Naive B cell (primary cell): Measurements from ENCODE around the gene C1QTNF4. TPM values are rescaled to one million over a fixed set of nuclear protein-coding genes. Genes with fewer than 3 reads are reported as not detected.
"Not testable (repeated sequence)": the region's sequence is repeated elsewhere in the genome, so short reads cannot be mapped to it uniquely, and the experiment has no call there.

ENCODE experiments used
- ATAC-seq, 2 donors: fragments of 150-1000 bp; cut with Tn5 transposase; 2 replicates each; pipeline ENCODE4 v1.10.0; 2021; ENCODE audit warnings: low read depth in 2 of 2, mild to moderate bottlenecking in 2 of 2, moderate library complexity in 2 of 2
- DNase-seq: peaks from one replicate; pipeline ENCODE4 v3.0.0; 2022
- H3K27ac Mint-ChIP-seq, 6 donors: one replicate each; pipeline ENCODE4 v1.8.0; 2020 to 2022; ENCODE audit warnings: mild to moderate bottlenecking in 6 of 6, mixed read lengths in 6 of 6, moderate library complexity in 5 of 6, inconsistent platforms in 2 of 6
- H3K27me3 Mint-ChIP-seq, 3 donors: one replicate each; pipeline ENCODE4 v1.8.0; 2021 to 2022; ENCODE audit warnings: mixed read lengths in 3 of 3, mild to moderate bottlenecking in 1 of 3
- H3K36me3 Mint-ChIP-seq, 2 donors: one replicate each; pipeline ENCODE4 v1.8.0; 2020 to 2022; ENCODE audit warnings: mixed read lengths in 2 of 2, inconsistent platforms in 1 of 2, mild to moderate bottlenecking in 1 of 2
- H3K4me1 Mint-ChIP-seq, 3 donors: one replicate each; pipeline ENCODE4 v1.8.0; 2020 to 2022; ENCODE audit warnings: mixed read lengths in 3 of 3, inconsistent platforms in 1 of 3, mild to moderate bottlenecking in 1 of 3, moderate library complexity in 1 of 3
- H3K4me3 Mint-ChIP-seq, 8 donors: one replicate each; pipeline ENCODE4 v1.8.0; 2020 to 2022; ENCODE audit warnings: mild to moderate bottlenecking in 8 of 8, mixed read lengths in 8 of 8, moderate library complexity in 8 of 8, inconsistent platforms in 2 of 8
- H3K9me3 Mint-ChIP-seq, 7 donors: one replicate each; pipeline ENCODE4 v1.8.0; 2020 to 2022; ENCODE audit warnings: mixed read lengths in 7 of 7, mild to moderate bottlenecking in 5 of 7, inconsistent platforms in 2 of 7, moderate library complexity in 1 of 7
- polyA plus RNA-seq, 6 donors: library from polyadenylated mRNA; unstranded; fragments of 300-500 nt; fragmentation: Illumina TruSeq; gene quantifications; one replicate each; pipeline ENCODE4 v1.2.3, GENCODE V29; 2021; ENCODE audit warnings: low read depth in 6 of 6

Gene C1QTNF4
- polyA plus RNA-seq, 6 donors from 2014 or later, result 0.91 TPM; not detected in 5

DNA sequence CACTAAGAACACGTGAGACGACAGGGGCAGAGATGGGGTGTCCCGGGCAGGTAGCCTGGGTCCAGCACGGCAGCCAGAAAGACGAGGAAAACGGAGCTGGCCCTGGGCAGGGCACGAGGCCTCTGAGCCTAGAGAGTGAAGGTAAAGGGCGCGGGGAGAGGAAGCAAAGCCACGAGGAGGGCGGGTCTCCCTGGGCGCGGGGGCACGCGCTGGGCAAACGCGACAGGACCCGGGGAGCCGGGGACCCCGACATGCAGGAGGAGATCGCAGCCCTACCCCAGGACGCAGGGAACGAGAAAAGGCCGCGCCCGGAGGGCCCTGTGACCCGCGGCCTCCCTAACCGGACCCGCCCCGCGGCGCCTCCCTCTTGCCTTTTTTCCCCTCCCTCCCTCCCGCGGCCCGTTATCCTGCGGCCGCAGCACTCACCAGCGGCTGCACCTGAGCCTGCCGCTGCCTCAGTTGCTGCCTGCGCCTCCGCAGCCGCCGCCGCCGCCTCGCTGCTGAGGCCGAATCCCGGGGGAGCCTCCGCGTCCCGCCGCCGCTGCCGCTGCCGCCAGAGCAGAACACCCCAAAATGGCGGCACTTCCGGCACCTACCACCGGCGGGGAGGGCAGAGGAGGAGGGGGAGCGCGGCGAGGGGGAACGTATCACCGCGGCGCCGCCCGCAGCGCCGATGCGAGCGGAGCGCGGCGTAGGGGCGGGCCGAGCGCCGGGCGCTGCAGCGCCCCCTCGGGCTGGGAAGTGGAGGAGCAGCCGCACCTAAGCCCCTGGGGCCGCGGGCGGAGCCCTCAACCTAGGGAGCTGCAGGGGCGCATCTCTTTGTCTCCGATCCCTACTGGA, 41.4 kb downstream of the C1QTNF4 start, which contains the start of gene CELF1:
TSS of gene CELF1 (minus strand) at position 567 of the 840 bp plus-strand sequence. CDS start 53,609 bp downstream, outside the sequence.
- peak; percentile 92 for DNase-seq
- Mint-ChIP-seq H3K4me1 (peaks cover 32 to 49% (median 45%) of the 10 kb centered on the region in 3 donors), H3K9me3 (no peaks in the 10 kb centered on the region), H3K4me3 (peak within 1 kb of the TSS; percentile 95 to 99 (median 98)), H3K27me3 (no peaks in the 10 kb centered on the region), H3K27ac (peak within 1 kb of the TSS; percentile 95 to 98 (median 97)), H3K36me3 (peaks cover 0 to 4% of the 10 kb centered on the region in 2 donors)
- peak; percentile 93 to 94 for ATAC-seq

GRCh38 chr11:47552056-47552565, 42.1 kb downstream of the C1QTNF4 start:
- Mint-ChIP-seq H3K36me3 (peaks cover 0 to 4% of the 10 kb centered on the region in 2 donors), H3K4me1 (peaks cover 37 to 56% (median 51%) of the 10 kb centered on the region in 3 donors), H3K9me3 (no peaks in the 10 kb centered on the region), H3K27me3 (no peaks in the 10 kb centered on the region), H3K4me3 (peak overlapping the region; percentile 95 to 99 (median 98)), H3K27ac (peak overlapping the region; percentile 95 to 98 (median 97))
- ATAC-seq, result no peak
- no peak for DNase-seq

DNA sequence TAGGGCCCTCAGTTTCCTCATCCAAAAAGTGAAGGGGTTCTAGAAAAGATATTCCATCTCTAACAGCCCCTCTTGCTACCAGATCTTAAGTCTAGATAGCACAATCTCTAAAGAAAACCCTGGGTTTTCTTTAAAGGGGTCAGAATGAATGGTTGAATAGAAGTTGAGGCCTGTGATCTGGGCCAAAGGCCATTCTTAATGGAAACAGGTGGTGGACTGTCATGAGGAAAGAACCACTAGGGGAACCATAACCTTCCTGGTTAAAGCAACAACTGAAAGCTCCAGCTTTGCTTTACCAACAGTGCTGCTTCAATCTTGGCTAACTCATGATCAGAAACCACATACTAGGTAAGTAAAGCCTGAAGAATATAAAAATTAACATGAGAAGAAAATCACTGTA, 43.1 kb downstream of the C1QTNF4 start:
- Mint-ChIP-seq H3K36me3 (peaks cover 0 to 4% of the 10 kb centered on the region in 2 donors), H3K9me3 (no peaks in the 10 kb centered on the region), H3K4me3 (peak overlapping the region; percentile 84 to 99 (median 98)), H3K27ac (peak overlapping the region; percentile 77 to 98 (median 94)), H3K27me3 (no peaks in the 10 kb centered on the region), H3K4me1 (peaks cover 39 to 65% (median 61%) of the 10 kb centered on the region in 3 donors)
- ATAC-seq, result no peak
- no peak for DNase-seq

GRCh38 chr11:47550288-47551047, 43.7 kb downstream of the C1QTNF4 start:
- H3K27ac Mint-ChIP-seq, result peak overlapping the region; percentile 63 to 97 (median 87)
- peaks cover 0 to 4% of the 10 kb centered on the region in 2 donors for H3K36me3 Mint-ChIP-seq
- H3K4me1 Mint-ChIP-seq, result peaks cover 39 to 65% (median 63%) of the 10 kb centered on the region in 3 donors
- H3K9me3 Mint-ChIP-seq, result no peaks in the 10 kb centered on the region
- H3K27me3 Mint-ChIP-seq, result no peaks in the 10 kb centered on the region
- H3K4me3 Mint-ChIP-seq, result peak overlapping the region in 7 of 8 donors; percentile 35 to 99 (median 95)
- DNase-seq, result no peak
- ATAC-seq, result no peak

GRCh38 chr11:47546274-47546673, 47.9 kb downstream of the C1QTNF4 start:
- H3K36me3 Mint-ChIP-seq, H3K27me3 Mint-ChIP-seq, H3K9me3 Mint-ChIP-seq, ATAC-seq, H3K4me3 Mint-ChIP-seq, DNase-seq, H3K27ac Mint-ChIP-seq: not testable (repeated sequence)
- H3K4me1 Mint-ChIP-seq, result peaks cover 33 to 83% (median 71%) of the 10 kb centered on the region in 3 donors

DNA sequence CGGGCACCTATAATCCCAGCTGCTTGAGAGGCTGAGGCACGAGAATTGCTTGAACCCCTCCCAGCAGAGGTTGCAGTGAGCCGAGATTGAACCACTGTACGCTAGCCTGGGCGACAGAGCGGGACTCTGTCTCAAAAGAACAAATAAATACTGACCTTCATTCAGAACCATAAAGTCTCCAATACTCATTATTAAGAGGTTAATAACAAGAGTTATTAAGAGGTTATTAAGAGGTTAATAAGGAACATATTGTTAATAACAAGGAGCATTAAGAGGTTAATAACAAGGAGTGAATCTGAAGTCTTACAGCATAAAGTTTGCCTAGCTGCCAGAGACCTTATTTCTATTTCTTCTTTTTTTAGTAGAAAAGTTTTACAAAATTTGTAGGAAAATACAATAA, 48.9 kb downstream of the C1QTNF4 start:
- H3K4me1 Mint-ChIP-seq, result peaks cover 33 to 83% (median 71%) of the 10 kb centered on the region in 3 donors
- H3K27me3 Mint-ChIP-seq, result no peaks in the 10 kb centered on the region

GRCh38 chr11:47541070-47541469, 53.1 kb downstream of the C1QTNF4 start:
- Mint-ChIP-seq H3K4me1 (peaks cover 25 to 75% (median 59%) of the 10 kb centered on the region in 3 donors), H3K4me3 (peak overlapping the region in 2 of 8 donors; percentile 6 to 20), H3K27me3 (no peaks in the 10 kb centered on the region), H3K36me3 (peaks cover 0 to 4% of the 10 kb centered on the region in 2 donors), H3K27ac (peak overlapping the region in 4 of 6 donors; percentile 20 to 78 (median 28)), H3K9me3 (peaks cover 0 to 1% (median 0%) of the 10 kb centered on the region in 7 donors)
- no peak for DNase-seq
- ATAC-seq, result no peak

More for the DNA sequence above, 48.9 kb downstream of the C1QTNF4 start:
- Mint-ChIP-seq H3K36me3 (peaks cover 0 to 4% of the 10 kb centered on the region in 2 donors), H3K9me3 (no peaks in the 10 kb centered on the region), H3K4me3 (no peak overlapping the region), H3K27ac (peak overlapping the region in 2 of 6 donors; percentile 20 to 69)
- no peak for ATAC-seq
- no peak for DNase-seq

DNA sequence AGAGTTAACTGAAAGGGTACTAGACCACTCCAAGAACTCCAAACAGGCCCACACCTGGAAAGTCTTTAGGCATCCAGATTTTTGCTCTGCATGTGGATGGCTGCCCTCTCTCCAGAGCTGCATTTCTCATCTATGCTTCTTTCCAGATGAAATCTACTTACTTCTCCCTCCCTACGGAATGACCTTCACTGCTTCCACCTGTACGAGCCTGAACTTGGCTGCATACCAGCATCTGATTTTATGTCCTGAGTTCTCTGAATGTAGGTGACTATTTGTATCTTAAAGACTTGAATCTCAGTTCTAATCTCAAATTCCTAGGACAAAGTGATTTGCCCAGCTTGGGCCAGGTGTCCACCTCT, 54.6 kb downstream of the C1QTNF4 start:
- DNase-seq (no peak), ATAC-seq (no peak)
- peak overlapping the region in 1 of 8 donors; percentile 5 for H3K4me3 Mint-ChIP-seq
- H3K27me3 Mint-ChIP-seq, result no peaks in the 10 kb centered on the region
- H3K36me3 Mint-ChIP-seq, result peaks cover 0 to 4% of the 10 kb centered on the region in 2 donors
- peak overlapping the region in 5 of 6 donors; percentile 6 to 87 (median 60) for H3K27ac Mint-ChIP-seq
- peaks cover 0 to 1% (median 0%) of the 10 kb centered on the region in 7 donors for H3K9me3 Mint-ChIP-seq
- H3K4me1 Mint-ChIP-seq, result peaks cover 30 to 77% (median 63%) of the 10 kb centered on the region in 3 donors

Other genes starting within 250 kb of the C1QTNF4 start
- not detected for gene MYBPC3, start 241.7 kb downstream of the C1QTNF4 start, polyA plus RNA-seq
- 10 to 100 TPM; 42.8 to 74.6 (median 51.7) TPM for gene SPI1, start 215.9 kb downstream of the C1QTNF4 start, polyA plus RNA-seq
- gene SLC39A13, start 185.8 kb downstream of the C1QTNF4 start, polyA plus RNA-seq, result 10 to 100 TPM in 5 of 6 donors, 1 to 10 TPM in 1; 7.5 to 21.9 (median 17.2) TPM
- gene PSMC3, start 168.0 kb downstream of the C1QTNF4 start, polyA plus RNA-seq, result 100 to 1,000 TPM in 2 of 6 donors, 10 to 100 TPM in 4; 78.6 to 109 (median 95.1) TPM
- not detected for gene RAPSN, start 145.3 kb downstream of the C1QTNF4 start, polyA plus RNA-seq
- 10 to 100 TPM; 61.5 to 96.8 (median 69.0) TPM for gene CELF1, start 41.3 kb downstream of the C1QTNF4 start, polyA plus RNA-seq
- gene PTPMT1, start 28.8 kb downstream of the C1QTNF4 start, polyA plus RNA-seq, result 100 to 1,000 TPM in 1 of 6 donors, 10 to 100 TPM in 5; 69.3 to 133 (median 81.2) TPM
- 10 to 100 TPM; 32.5 to 71.8 (median 46.1) TPM for gene KBTBD4, start 15.4 kb downstream of the C1QTNF4 start, polyA plus RNA-seq
- gene NDUFS3, start 15.3 kb downstream of the C1QTNF4 start, polyA plus RNA-seq, result 100 to 1,000 TPM in 3 of 6 donors, 10 to 100 TPM in 3; 83.1 to 113 (median 99.6) TPM
- not detected for gene FAM180B, start 7.7 kb downstream of the C1QTNF4 start, polyA plus RNA-seq
- gene MTCH2, start 48.1 kb upstream of the C1QTNF4 start, polyA plus RNA-seq, result 10 to 100 TPM; 56.9 to 77.3 (median 64.6) TPM
- gene AGBL2, start 121.0 kb upstream of the C1QTNF4 start, polyA plus RNA-seq, result 10 to 100 TPM in 1 of 6 donors, 1 to 10 TPM in 5; 3.1 to 14.6 (median 5.7) TPM
- 10 to 100 TPM; 30.9 to 88.8 (median 61.2) TPM for gene FNBP4, start 172.9 kb upstream of the C1QTNF4 start, polyA plus RNA-seq